Mesothelial cell of epicardium (in vitro differentiated cells): Measurements from ENCODE around the gene SGCA. TPM values are rescaled to one million over a fixed set of nuclear protein-coding genes. Genes with fewer than 3 reads are reported as not detected.

ENCODE experiments used
- DNase-seq, 2 experiments: peaks; one replicate each; pipeline ENCODE4 v3.0.0; 2021; ENCODE audit warnings: low spot score in 2 of 2; ENCODE audit not compliant: unreplicated experiment in 2 of 2
- H3K27ac Mint-ChIP-seq: 2 replicates; pipeline ENCODE4 v1.8.0; 2021; ENCODE audit warnings: mixed read lengths
- H3K27me3 Mint-ChIP-seq: 2 replicates; pipeline ENCODE4 v1.8.0; 2021; ENCODE audit warnings: low read depth, mixed read lengths
- H3K36me3 Mint-ChIP-seq: 2 replicates; pipeline ENCODE4 v1.8.0; 2021; ENCODE audit warnings: mixed read lengths
- H3K4me1 Mint-ChIP-seq: 2 replicates; pipeline ENCODE4 v1.8.0; 2021; ENCODE audit warnings: mixed read lengths
- H3K4me3 Mint-ChIP-seq: 2 replicates; pipeline ENCODE4 v1.8.0; 2021; ENCODE audit warnings: mild to moderate bottlenecking, moderate library complexity, mixed read lengths
- H3K9me3 Mint-ChIP-seq: 2 replicates; pipeline ENCODE4 v1.8.0; 2021; ENCODE audit warnings: mixed read lengths
- CTCF ChIP-seq: fragments of 200-600 bp; sonication (generic); IDR thresholded peaks from one replicate; pipeline ENCODE4 v1.5.0; 2021; ENCODE audit warnings: antibody characterized with exemption; ENCODE audit not compliant: unreplicated experiment
- total RNA-seq: library from RNA; stranded (reverse); gene quantifications from 3 replicates; pipeline ENCODE4 v1.2.1, GENCODE V29; 2021

SGCA gene
- total RNA-seq, 1 donor from 2014 or later = not detected

- Mint-ChIP-seq H3K4me3 (peak within 1 kb of the TSS; percentile 78), H3K36me3 (no peaks in the 10 kb centered on the region), H3K27ac (peak within 1 kb of the TSS; percentile 94), H3K9me3 (no peaks in the 10 kb centered on the region), H3K4me1 (peaks cover 47% of the 10 kb centered on the region), H3K27me3 (no peaks in the 10 kb centered on the region)
- no peak for TF ChIP-seq CTCF
- peak in 1 of 2 experiments; percentile 57 for DNase-seq
Observed at GRCh38 chr17:50150354-50151040, 15.3 kb upstream of the SGCA start, which contains the start of gene PPP1R9B. TSS of gene PPP1R9B (minus strand) at chr17:50150677. CDS start at chr17:50150513, 164 bp downstream.

- no peaks in the 10 kb centered on the region for H3K9me3 Mint-ChIP-seq
- H3K27ac Mint-ChIP-seq = peak overlapping the region; percentile 94
- no peaks in the 10 kb centered on the region for H3K36me3 Mint-ChIP-seq
- TF ChIP-seq CTCF = peak; percentile 64
- peak; percentile 77 to 86 for DNase-seq
- H3K27me3 Mint-ChIP-seq = no peaks in the 10 kb centered on the region
- peak overlapping the region; percentile 78 for H3K4me3 Mint-ChIP-seq
- H3K4me1 Mint-ChIP-seq = peaks cover 50% of the 10 kb centered on the region
Observed at GRCh38 chr17:50151041-50151936, 14.5 kb upstream of the SGCA start.

GRCh38 chr17:50151937-50152547, 13.8 kb upstream of the SGCA start:
- peak overlapping the region; percentile 78 for H3K4me3 Mint-ChIP-seq
- H3K27me3 Mint-ChIP-seq = no peaks in the 10 kb centered on the region
- DNase-seq = peak in 1 of 2 experiments; percentile 61
- TF ChIP-seq CTCF = no peak
- no peaks in the 10 kb centered on the region for H3K36me3 Mint-ChIP-seq
- peaks cover 44% of the 10 kb centered on the region for H3K4me1 Mint-ChIP-seq
- H3K9me3 Mint-ChIP-seq = no peaks in the 10 kb centered on the region
- H3K27ac Mint-ChIP-seq = peak overlapping the region; percentile 91

GRCh38 chr17:50152736-50153135, 13.1 kb upstream of the SGCA start:
- no peak for DNase-seq
- H3K27me3 Mint-ChIP-seq = no peaks in the 10 kb centered on the region
- H3K4me3 Mint-ChIP-seq = peak overlapping the region; percentile 78
- peaks cover 37% of the 10 kb centered on the region for H3K4me1 Mint-ChIP-seq
- H3K9me3 Mint-ChIP-seq = no peaks in the 10 kb centered on the region
- H3K27ac Mint-ChIP-seq = no peak overlapping the region
- no peaks in the 10 kb centered on the region for H3K36me3 Mint-ChIP-seq
- no peak for TF ChIP-seq CTCF

GRCh38 chr17:50153650-50154575, 11.9 kb upstream of the SGCA start:
- no peak for TF ChIP-seq CTCF
- H3K9me3 Mint-ChIP-seq = no peaks in the 10 kb centered on the region
- H3K27ac Mint-ChIP-seq = peak overlapping the region; percentile 71
- no peak for DNase-seq
- H3K4me3 Mint-ChIP-seq = no peak overlapping the region
- H3K36me3 Mint-ChIP-seq = no peaks in the 10 kb centered on the region
- peaks cover 28% of the 10 kb centered on the region for H3K4me1 Mint-ChIP-seq
- no peaks in the 10 kb centered on the region for H3K27me3 Mint-ChIP-seq
